Iris pigment epithelial cell (primary cell): ENCODE data around the gene ITPKB.
A peak's percentile ranks its signal among the peaks of the same experiment; 100 is the strongest.
"Not testable (repeated sequence)": the region's sequence is repeated elsewhere in the genome, so short reads cannot be mapped to it uniquely, and the experiment has no call there.

Experiments used
- DNase-seq: peaks from one replicate; pipeline ENCODE4 v3.0.0-alpha.2; 2011; ENCODE audit warnings: low read depth

The ITPKB gene

DNA sequence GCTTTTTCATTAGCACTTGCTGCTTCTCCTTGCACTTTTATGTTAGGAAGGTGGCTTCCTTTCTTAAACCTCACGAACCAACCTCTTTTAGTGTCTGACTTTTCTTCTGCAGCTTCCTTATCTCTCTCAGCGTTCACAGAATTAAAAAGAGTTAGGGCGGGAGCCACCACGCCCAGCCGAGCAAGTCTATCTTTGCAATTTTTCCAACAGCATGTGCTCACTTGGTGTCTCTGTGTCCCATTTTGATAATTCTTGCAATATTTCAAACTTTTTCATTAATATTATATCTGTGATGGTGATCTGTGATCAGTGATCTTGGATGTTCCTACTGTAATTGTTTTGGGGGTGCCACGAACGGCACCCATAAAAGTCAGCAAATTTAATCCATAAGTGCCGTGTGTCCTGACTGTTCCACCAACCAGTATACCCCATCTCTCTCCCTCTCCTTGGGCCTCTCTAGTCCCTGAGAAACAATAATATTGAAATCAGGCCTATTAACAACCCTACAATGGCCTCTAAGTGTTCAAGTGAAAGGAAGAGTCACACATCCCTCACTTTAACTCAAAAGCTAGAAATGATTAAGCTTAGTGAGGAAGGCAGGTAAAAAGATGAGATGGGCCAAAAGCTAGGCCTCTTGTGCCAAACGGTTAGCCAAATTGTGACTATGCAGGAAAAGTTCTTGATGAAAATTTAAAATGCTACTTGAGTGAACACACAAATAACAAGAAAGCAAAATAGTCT is 15.9 kb upstream of the ITPKB start:
- no peak for DNase-seq

DNA sequence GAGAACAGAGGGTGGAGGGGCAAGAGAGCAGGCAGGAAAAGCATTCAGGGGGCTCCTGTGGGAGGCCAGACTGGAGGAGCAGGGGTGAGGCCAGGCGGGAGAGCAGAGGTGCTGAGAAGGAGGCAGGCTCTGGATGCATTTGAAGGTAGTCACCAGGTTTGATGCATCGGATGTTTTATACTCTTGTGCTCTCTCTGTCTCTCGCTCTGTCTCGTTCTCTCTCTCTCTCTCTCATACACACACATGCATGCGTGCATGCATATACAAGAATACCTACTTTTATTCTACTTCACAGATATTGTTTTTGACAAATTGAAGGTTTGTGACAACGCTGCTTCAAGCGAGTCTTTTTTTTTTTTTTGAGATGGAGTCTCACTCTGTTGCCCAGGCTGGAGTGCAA is 15.0 kb upstream of the ITPKB start:
- DNase-seq, result no peak

DNA sequence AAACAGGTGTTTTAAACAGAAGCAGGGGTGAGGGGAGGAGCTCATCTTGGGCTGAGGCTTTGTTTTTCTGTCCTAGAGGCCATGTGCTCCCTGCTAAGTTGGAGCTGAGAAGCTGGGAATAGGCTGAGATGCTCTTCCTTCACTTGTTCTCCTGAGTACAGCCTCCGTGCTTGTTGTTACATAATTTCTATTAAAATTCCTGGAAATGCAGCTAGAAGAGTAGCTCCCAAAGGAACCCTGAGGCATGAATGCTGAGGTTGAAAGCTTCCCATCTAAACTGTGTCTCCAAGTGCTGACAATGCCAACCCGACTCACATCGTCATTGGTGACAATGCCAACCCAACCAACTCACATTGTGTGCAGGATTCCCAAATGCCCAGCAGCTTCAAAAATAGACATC is 12.6 kb upstream of the ITPKB start:
- DNase-seq, result no peak

DNA sequence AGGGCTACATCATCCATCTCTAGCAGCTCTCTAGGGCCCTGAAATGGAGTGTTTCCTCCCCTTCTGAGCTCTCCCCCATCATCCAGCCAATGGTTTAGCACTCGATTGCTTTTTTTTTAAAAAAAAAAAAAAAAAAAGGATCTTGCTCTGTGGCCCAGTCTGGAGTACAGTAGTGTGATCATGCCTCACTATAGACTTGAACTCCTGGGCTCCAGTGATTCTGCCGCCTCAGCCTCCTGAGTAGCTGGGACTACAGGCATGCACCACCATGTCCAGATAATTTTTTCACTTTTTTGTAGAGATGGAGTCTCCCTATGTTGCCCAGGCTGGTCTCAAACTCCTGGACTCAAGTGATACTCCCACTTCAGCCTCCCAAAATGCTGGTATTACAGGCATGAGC is 12.1 kb upstream of the ITPKB start:
- DNase-seq, result no peak

DNA sequence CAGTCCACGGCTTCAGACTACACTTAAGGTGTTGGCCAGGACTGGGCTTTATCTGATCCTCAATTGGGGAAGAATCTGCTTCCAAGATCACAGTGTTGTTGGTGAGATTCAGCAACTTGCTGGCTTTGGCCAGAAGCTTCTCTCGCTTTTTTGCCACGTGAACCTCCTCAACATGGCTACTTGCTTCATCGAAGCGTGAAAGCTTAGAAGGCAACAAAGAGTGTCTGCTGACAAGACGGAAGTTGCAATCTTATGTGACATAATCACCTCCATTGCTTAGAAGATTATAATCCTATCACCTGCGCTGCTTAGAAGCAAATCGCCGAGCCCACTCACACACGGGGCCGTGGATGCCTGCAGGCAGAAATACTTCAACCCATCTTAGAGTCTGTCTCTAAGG is 10.4 kb upstream of the ITPKB start:
- no peak for DNase-seq

- no peak for DNase-seq
These were observed 9.2 kb upstream of the ITPKB start for GRCh38 chr1:226748306-226748705.

DNA sequence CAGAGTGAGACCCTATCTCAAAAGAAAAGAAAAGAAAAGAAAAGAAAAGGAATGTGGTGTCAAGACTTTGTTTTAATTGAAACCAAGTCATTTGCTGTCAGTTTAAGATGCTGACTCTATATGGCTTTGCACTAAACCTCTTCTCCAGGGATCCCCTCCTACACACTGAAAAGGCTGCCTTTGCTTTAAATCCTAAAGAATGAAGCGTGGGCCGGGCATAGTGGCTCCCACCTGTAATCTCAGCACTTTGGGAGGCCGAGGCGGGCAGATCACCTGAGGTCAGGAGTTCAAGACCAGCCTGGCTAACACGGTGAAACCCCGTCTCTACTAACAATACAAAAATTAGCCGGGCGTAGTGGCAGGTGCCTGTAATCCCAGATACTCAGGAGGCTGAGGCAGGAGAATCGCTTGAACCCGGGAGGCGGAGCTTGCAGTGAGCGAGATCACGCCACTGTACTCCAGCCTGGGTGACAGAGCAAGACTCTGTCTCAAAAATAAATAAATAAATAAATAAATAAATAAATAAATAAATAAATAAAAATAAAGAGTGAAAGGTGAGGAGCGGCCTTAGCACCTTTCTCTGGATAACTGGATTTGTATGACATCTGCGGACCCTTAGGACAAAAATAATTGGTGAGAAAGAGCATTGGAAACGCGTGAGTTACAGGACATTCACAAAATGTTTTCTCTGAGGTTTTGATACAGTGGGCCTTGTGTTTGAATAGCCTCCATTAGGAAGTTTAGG is 8.6 kb upstream of the ITPKB start:
- not testable (repeated sequence) for DNase-seq

GRCh38 chr1:226743259-226743658 is 4.2 kb upstream of the ITPKB start:
- DNase-seq, result no peak

DNA sequence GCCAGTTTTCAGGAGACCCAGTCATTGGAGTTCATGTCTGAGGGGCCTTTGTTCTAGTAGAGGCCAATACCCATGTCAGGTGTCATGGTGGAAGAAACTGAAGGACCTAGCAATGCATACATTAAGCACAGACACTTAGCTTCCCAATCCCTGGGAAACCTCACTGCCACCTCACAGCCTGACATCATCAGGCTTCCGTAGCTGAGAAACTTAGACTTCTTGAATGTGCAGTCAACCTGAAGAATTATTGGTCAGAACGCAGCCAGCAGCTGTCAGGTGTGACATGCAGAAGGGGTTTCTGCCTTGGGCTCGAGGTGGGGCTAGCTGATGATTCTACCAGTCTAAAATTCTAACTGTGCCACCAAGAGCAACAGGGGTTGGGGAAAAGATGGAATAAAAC is 1.9 kb upstream of the ITPKB start:
- DNase-seq, result no peak

DNA sequence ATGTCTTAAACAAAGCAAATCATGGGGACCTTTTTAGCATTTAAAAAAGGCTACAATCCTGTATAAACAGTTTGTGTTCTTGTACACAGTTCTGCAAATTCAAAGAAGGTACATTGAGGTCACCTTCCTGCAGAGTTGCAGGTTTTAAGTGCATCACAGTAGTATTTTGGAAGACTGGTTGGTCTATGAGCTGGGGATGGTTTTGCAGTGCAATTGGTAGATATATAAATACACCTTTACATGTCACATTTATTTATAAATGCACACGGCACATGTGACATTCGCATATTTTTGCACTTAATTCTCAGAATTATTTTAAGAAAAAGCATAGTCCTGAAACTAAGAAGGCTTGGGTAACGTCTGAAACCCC is 599 bp upstream of the ITPKB start:
- no peak for DNase-seq

DNA sequence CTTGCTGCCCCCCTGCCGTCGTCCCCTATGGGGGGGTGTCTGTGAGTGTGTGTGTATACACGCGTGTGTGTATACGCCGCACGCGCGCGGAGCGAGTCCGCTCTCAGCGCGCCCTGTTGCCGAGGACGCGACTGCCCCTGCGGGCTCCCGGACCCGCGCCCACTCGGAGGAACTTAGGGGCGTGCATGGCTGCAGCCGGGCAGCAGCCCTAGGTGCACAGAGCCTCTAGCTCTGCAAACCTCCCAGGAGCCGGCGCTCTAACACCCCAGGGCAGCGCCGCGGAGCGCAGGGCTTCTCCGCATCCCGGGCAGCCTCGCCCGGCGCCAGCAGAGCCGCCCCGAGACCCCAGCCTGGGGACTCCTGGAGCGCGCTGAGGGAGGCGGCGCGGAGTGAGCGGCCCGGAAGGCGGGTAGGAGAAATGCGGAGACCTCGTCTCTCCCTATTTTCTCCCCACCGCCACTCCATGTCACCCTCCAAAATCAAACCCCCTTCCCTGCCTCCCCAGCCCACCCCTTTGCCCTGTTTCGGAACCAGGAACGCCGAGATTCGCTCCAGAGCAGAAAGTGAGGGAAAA is 574 bp downstream of the ITPKB start:
- DNase-seq, result peak; percentile 38

DNA sequence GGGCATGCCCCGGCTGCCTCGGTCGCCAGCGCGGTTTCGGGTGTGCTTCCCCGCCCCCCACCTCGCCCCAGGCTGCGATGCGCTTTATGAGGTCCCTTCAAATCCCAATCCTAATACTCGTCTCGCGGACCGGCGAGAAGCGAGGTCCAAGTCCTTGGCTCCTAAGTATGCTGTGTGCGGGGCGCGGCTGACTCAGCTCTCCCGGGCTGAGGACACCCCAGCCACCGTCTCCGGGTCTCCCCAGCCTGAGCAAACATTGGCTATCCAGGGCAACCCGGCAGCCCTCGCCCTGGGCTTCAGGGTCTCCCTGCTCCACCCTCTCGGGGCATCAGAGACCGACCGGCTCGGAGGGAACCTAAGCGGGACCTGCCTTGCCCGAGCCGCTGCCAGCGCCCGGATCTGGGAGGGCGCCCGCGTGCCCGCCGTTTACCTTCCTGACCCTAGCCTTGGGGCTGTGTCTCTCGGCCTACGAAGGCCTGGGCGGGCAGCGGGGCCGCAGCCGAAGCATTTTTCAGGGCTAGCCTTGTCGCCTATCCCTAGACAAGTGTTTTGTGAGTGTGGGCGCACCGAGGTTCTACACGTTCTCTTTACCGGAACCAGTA is 1.2 kb downstream of the ITPKB start:
- peak; percentile 52 for DNase-seq

- peak; percentile 45 for DNase-seq
These were observed 1.9 kb downstream of the ITPKB start for GRCh38 chr1:226736908-226737818.

DNA sequence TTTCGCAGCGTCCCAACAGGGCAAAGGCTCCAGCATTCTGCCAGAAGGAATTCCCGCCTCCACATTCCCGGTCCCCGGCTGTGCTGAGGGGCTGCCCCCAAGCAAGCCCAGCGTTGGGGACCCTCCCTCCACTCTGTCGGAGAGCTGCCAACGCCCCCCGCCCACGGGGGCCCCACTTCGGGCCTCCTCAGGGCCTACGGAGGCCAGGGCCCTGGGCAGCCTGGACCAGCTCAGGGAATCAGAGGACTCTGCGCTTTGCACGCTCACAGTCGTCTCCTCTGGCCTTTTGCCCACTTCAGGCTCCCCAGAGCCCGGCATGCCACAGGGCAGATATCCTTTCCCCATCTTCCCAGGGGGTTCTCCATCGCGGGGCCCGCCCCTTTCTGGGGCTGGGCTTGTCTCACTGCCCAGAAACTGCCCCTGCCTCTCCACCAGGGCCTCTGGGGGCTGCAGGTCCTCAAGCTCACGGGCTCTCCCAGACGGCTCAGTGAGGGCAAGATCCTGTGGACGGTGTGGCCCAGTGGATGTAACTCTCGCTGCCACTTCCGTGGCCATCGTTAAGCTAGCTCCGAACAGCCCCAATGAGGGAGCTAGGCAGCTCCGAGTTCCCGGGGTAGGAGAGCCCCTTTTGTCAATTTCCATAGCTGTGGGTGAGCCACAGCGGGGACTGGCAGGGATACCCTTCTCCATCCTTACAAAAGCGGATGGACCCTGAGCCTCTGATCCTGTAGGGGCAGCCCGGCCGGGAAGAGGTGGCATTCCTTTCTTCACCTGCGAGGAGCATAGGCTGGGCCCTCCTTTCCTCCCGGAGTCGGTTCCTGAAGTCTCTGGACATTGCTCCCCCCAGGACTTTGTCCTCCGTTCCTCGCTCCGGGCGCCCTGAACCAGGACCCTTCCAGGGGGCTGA is 2.8 kb downstream of the ITPKB start:
- DNase-seq, result no peak

GRCh38 chr1:226735576-226735975 is 3.5 kb downstream of the ITPKB start:
- DNase-seq, result no peak

- DNase-seq, result no peak
These were observed 4.4 kb downstream of the ITPKB start for GRCh38 chr1:226734611-226735153.

GRCh38 chr1:226733876-226734275 is 5.2 kb downstream of the ITPKB start:
- no peak for DNase-seq

DNA sequence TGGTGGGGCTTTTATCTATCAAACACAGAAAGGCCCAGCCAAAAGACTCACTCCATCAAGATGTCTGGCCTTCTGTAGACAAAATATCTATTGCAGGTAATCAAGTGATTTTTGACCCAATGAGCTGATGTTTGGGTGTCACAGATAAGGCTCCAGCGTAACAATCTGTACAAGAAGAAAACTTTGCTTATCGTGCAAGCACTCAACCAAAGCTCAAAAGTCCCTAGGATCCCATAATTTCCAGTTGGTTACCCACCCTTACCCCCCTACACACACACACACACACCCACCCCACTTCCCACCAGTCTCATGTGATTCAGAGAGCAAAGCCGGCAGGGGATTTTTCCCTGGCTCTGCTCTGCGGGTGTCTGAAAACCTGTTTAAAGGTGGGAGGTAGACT is 5.8 kb downstream of the ITPKB start:
- no peak for DNase-seq

- no peak for DNase-seq
These were observed 6.2 kb downstream of the ITPKB start for GRCh38 chr1:226732856-226733291.

DNA sequence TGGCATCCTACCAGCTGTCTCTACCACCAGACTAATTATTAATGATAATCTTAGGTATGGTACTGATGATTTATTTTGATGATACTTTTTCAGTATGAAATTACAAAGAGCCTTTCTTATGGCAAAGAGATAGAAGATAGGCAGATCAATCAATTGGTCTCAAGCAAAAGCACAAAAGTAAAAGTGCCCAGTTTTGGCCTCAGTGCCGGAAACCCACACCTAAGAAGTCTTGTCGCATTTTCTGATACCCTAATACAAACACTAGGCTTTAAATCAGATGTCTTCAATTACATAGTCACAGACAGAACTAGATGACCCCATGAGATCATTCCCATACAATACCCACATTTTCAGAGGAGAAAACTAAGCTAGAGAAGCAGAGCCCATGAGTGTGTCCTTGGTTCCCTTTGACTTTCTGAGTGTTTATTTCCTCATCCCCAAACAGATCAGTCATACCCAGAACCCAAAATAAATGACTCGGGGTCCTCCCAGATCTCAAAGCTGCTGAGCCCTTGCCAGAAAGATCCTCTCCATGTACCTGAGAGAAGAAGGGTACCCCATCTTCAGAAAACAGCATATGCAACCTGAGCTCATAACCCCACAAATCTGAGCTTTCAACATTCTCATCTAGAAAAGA is 7.7 kb downstream of the ITPKB start:
- DNase-seq, result no peak
